ENCODE measurements around the gene TMEM255B.
"Not testable (repeated sequence)": the region's sequence is repeated elsewhere in the genome, so short reads cannot be mapped to it uniquely, and the experiment has no call there.

The TMEM255B gene

GRCh38 chr13:113758651-113759524 lies at the start of gene TMEM255B:
Gene TMEM255B, plus strand, starts transcription at chr13:113759226. Its CDS starts 44 bp downstream, at chr13:113759270.
- peak; percentile 52 for DNase-seq (ENCODE audit: low read depth)

GRCh38 chr13:113722921-113723320 lies 36.1 kb upstream of the TMEM255B start:
- DNase-seq (ENCODE audit: low read depth) = no peak

- DNase-seq (ENCODE audit: low read depth) = no peak
Observed at GRCh38 chr13:113723410-113724015, 35.5 kb upstream of the TMEM255B start.

- DNase-seq (ENCODE audit: low read depth) = no peak
Observed at GRCh38 chr13:113724016-113724758, 34.8 kb upstream of the TMEM255B start.

- DNase-seq (ENCODE audit: low read depth) = peak; percentile 71
Observed at GRCh38 chr13:113724780-113725315, 34.2 kb upstream of the TMEM255B start.

GRCh38 chr13:113725329-113726105 lies 33.5 kb upstream of the TMEM255B start:
- DNase-seq (ENCODE audit: low read depth) = not testable (repeated sequence)

- DNase-seq (ENCODE audit: low read depth) = not testable (repeated sequence)
Observed at GRCh38 chr13:113726106-113726821, 32.8 kb upstream of the TMEM255B start.

GRCh38 chr13:113726961-113727411 lies 32.0 kb upstream of the TMEM255B start:
- DNase-seq (ENCODE audit: low read depth) = no peak

- DNase-seq (ENCODE audit: low read depth) = no peak
Observed at GRCh38 chr13:113728571-113729054, 30.4 kb upstream of the TMEM255B start.

- DNase-seq (ENCODE audit: low read depth) = no peak
Observed at GRCh38 chr13:113729187-113730019, 29.6 kb upstream of the TMEM255B start.

GRCh38 chr13:113730258-113730691 lies 28.8 kb upstream of the TMEM255B start:
- no peak for DNase-seq (ENCODE audit: low read depth)

- no peak for DNase-seq (ENCODE audit: low read depth)
Observed at GRCh38 chr13:113730831-113731191, 28.2 kb upstream of the TMEM255B start.

GRCh38 chr13:113731192-113732175 lies 27.5 kb upstream of the TMEM255B start:
- DNase-seq (ENCODE audit: low read depth) = no peak

GRCh38 chr13:113732176-113732960 lies 26.7 kb upstream of the TMEM255B start:
- no peak for DNase-seq (ENCODE audit: low read depth)

GRCh38 chr13:113732961-113733950 lies 25.8 kb upstream of the TMEM255B start:
- DNase-seq (ENCODE audit: low read depth) = no peak

GRCh38 chr13:113734099-113734825 lies 24.8 kb upstream of the TMEM255B start:
- no peak for DNase-seq (ENCODE audit: low read depth)

Data from stimulated activated CD8-positive, alpha-beta memory T cell treated with anti-CD3 and anti-CD28 coated beads, Interleukin-15, amount 100 ng/mL, for 24 hours (primary cell).